WTC11 (cell line): ENCODE measurements around the gene DUSP2. TPM values are rescaled to one million over a fixed set of nuclear protein-coding genes. Genes with fewer than 3 reads are reported as not detected.
"Not testable (repeated sequence)": the region's sequence is repeated elsewhere in the genome, so short reads cannot be mapped to it uniquely, and the experiment has no call there.

Experiments used
- ATAC-seq: fragments of 200-7000 bp; cut with Tn5 transposase; 2 replicates; pipeline ENCODE4 v1.10.0; 2021; ENCODE audit warnings: mild to moderate bottlenecking, moderate library complexity
- CTCF ChIA-PET: fragments of 300-600 bp; sonication (Branson Sonifier 250); formaldehyde crosslinking; loops from one replicate; lab custom pipeline; 2021; ENCODE audit warnings: antibody characterized with exemption; lab: Charles Lee
- POLR2A ChIA-PET: fragments of 350-600 bp; sonication (Branson Sonifier 250); formaldehyde crosslinking; loops from one replicate; lab custom pipeline; 2021; ENCODE audit warnings: antibody characterized with exemption; lab: Charles Lee
- DNase-seq: peaks from one replicate; pipeline ENCODE4 v3.0.0; 2021; ENCODE audit warnings: low spot score
- H3K27ac Mint-ChIP-seq: 2 replicates; pipeline ENCODE4 v1.8.0; 2021; ENCODE audit warnings: mixed read lengths
- H3K27me3 Mint-ChIP-seq: 2 replicates; pipeline ENCODE4 v1.8.0; 2021; ENCODE audit warnings: low read depth, mild to moderate bottlenecking, moderate library complexity, mixed read lengths
- H3K36me3 Mint-ChIP-seq: 2 replicates; pipeline ENCODE4 v1.8.0; 2021; ENCODE audit warnings: mixed read lengths
- H3K4me1 Mint-ChIP-seq: 2 replicates; pipeline ENCODE4 v1.8.0; 2022; ENCODE audit warnings: mixed read lengths
- H3K4me3 Mint-ChIP-seq: 2 replicates; pipeline ENCODE4 v1.8.0; 2021; ENCODE audit warnings: mild to moderate bottlenecking, moderate library complexity, mixed read lengths
- H3K9me3 Mint-ChIP-seq: 2 replicates; pipeline ENCODE4 v1.8.0; 2021; ENCODE audit warnings: mixed read lengths
- ATF1 ChIP-seq: sonication (generic); formaldehyde crosslinking; IDR thresholded peaks from 2 replicates; pipeline ENCODE4 v1.8.1; 2023; ENCODE audit warnings: mild to moderate bottlenecking, moderate library complexity, missing genetic modification reagents
- ATF2 ChIP-seq: sonication (generic); formaldehyde crosslinking; IDR thresholded peaks from 2 replicates; pipeline ENCODE4 v1.8.1; 2022; ENCODE audit warnings: low read depth, missing genetic modification reagents, borderline replicate concordance
- CBFB ChIP-seq: sonication (generic); formaldehyde crosslinking; IDR thresholded peaks from 2 replicates; pipeline ENCODE4 v1.8.1; 2022; ENCODE audit warnings: mild to moderate bottlenecking, low read depth, missing genetic modification reagents
- CREM ChIP-seq: sonication (generic); formaldehyde crosslinking; IDR thresholded peaks from 2 replicates; pipeline ENCODE4 v1.8.1; 2022; ENCODE audit warnings: mild to moderate bottlenecking, missing genetic modification reagents, moderate library complexity
- E2F4 ChIP-seq: sonication (generic); formaldehyde crosslinking; IDR thresholded peaks from 2 replicates; pipeline ENCODE4 v1.8.1; 2022; ENCODE audit warnings: low read depth, mild to moderate bottlenecking, moderate library complexity, missing genetic modification reagents, borderline replicate concordance
- E2F5 ChIP-seq: sonication (generic); formaldehyde crosslinking; IDR thresholded peaks from 2 replicates; pipeline ENCODE4 v1.8.1; 2022; ENCODE audit warnings: mild to moderate bottlenecking, moderate library complexity, missing genetic modification reagents
- ESRRA ChIP-seq: sonication (generic); formaldehyde crosslinking; IDR thresholded peaks from 2 replicates; pipeline ENCODE4 v1.8.1; 2022; ENCODE audit warnings: mild to moderate bottlenecking, missing genetic modification reagents, borderline replicate concordance
- FOXK1 ChIP-seq: sonication (generic); formaldehyde crosslinking; IDR thresholded peaks from 2 replicates; pipeline ENCODE4 v1.8.0; 2022; ENCODE audit warnings: mild to moderate bottlenecking, moderate library complexity, missing genetic modification reagents
- GRHL2 ChIP-seq: fragments of 250-450 bp; sonication (Bioruptor Pico); IDR thresholded peaks from 2 replicates; pipeline ENCODE4 v1.8.0; 2022; ENCODE audit warnings: mild to moderate bottlenecking, moderate library complexity; ENCODE audit not compliant: insufficient replicate concordance, severe bottlenecking
- IRF1 ChIP-seq: sonication (generic); formaldehyde crosslinking; IDR thresholded peaks from 2 replicates; pipeline ENCODE4 v1.8.0; 2023; ENCODE audit warnings: missing genetic modification reagents
- IRF2 ChIP-seq: sonication (generic); formaldehyde crosslinking; IDR thresholded peaks from 2 replicates; pipeline ENCODE4 v1.8.0; 2022; ENCODE audit warnings: low read depth, missing genetic modification reagents, borderline replicate concordance
- NFATC4 ChIP-seq: fragments of 250-450 bp; sonication (Bioruptor Pico); IDR thresholded peaks from 2 replicates; pipeline ENCODE4 v1.9.0; 2021; ENCODE audit warnings: mild to moderate bottlenecking
- NR3C1 ChIP-seq: sonication (generic); formaldehyde crosslinking; conservative IDR thresholded peaks from 2 replicates; pipeline ENCODE4 v1.8.1; 2023; ENCODE audit warnings: low read depth, mild to moderate bottlenecking, missing genetic modification reagents
- RORB ChIP-seq: fragments of 250-450 bp; sonication (Bioruptor Pico); IDR thresholded peaks from 2 replicates; pipeline ENCODE4 v1.9.0; 2021; ENCODE audit warnings: mild to moderate bottlenecking
- SP1 ChIP-seq: sonication (generic); formaldehyde crosslinking; conservative IDR thresholded peaks from 2 replicates; pipeline ENCODE4 v1.8.1; 2022; ENCODE audit warnings: missing genetic modification reagents
- USF1 ChIP-seq: sonication (generic); formaldehyde crosslinking; IDR thresholded peaks from 2 replicates; pipeline ENCODE4 v1.8.0; 2022; ENCODE audit warnings: mild to moderate bottlenecking, missing genetic modification reagents
- ZNF121 ChIP-seq: sonication (generic); formaldehyde crosslinking; IDR thresholded peaks from 2 replicates; pipeline ENCODE4 v1.8.0; 2023; ENCODE audit warnings: missing genetic modification reagents
- ZNF138 ChIP-seq: sonication (generic); formaldehyde crosslinking; conservative IDR thresholded peaks from 2 replicates; pipeline ENCODE4 v1.8.1; 2022; ENCODE audit warnings: mild to moderate bottlenecking, moderate library complexity, missing genetic modification reagents
- ZNF281 ChIP-seq: sonication (generic); formaldehyde crosslinking; IDR thresholded peaks from 2 replicates; pipeline ENCODE4 v1.8.0; 2023; ENCODE audit warnings: mild to moderate bottlenecking, missing genetic modification reagents
- ZNF416 ChIP-seq: fragments of 250-450 bp; sonication (Bioruptor Pico); IDR thresholded peaks from 2 replicates; pipeline ENCODE4 v1.9.0; 2021; ENCODE audit warnings: mild to moderate bottlenecking, inconsistent platforms
- total RNA-seq: library from RNA; stranded (reverse); gene quantifications from 3 replicates; pipeline ENCODE4 v1.2.3, GENCODE V29; 2021

DUSP2 gene
- total RNA-seq, 1 experiment from 2014 or later, result 4.7 TPM

- TF ChIP-seq E2F4 (no peak), NFATC4 (CRISPR knock-in tag) (no peak), RORB (CRISPR knock-in tag) (no peak)
These were observed 18.2 kb upstream of the DUSP2 start (continued) for GRCh38 chr2:96163415-96163767.

GRCh38 chr2:96161898-96162297 lies 16.7 kb upstream of the DUSP2 start:
- Mint-ChIP-seq H3K4me1 (peaks cover 21% of the 10 kb centered on the region), H3K27ac (no peak overlapping the region), H3K36me3 (no peaks in the 10 kb centered on the region), H3K27me3 (no peaks in the 10 kb centered on the region; the same call in 1 of the 2 replicates), H3K4me3 (no peak overlapping the region), H3K9me3 (peaks cover 3% of the 10 kb centered on the region; the same call in 1 of the 2 replicates)
- DNase-seq (no peak), ATAC-seq (no peak)
- ChIA-PET CTCF (interaction anchor here (0.8 kb wide), 1 partner anchor 24 kb away, joined by 3 read pairs; the partner anchor contains the start of gene ASTL), POLR2A (no interaction called here)
- TF ChIP-seq CREM (CRISPR knock-in tag) (no peak), CBFB (no peak), FOXK1 (CRISPR knock-in tag) (no peak), NR3C1 (CRISPR knock-in tag) (no peak), ZNF416 (CRISPR knock-in tag) (no peak), ZNF281 (CRISPR knock-in tag) (no peak), GRHL2 (CRISPR knock-in tag) (no peak), ATF1 (CRISPR knock-in tag) (no peak), E2F5 (no peak)

GRCh38 chr2:96160366-96160765 lies 15.1 kb upstream of the DUSP2 start:
- not testable (repeated sequence) for H3K27me3 Mint-ChIP-seq
- H3K4me1 Mint-ChIP-seq, result peaks cover 21% of the 10 kb centered on the region
- CTCF ChIA-PET, result interaction anchor here (2.8 to 3.9 kb wide), 2 partner anchors 14 to 138 kb away, joined by 7 to 23 read pairs; no protein-coding TSS in a partner anchor

GRCh38 chr2:96159084-96159830 lies 14.0 kb upstream of the DUSP2 start:
- ATAC-seq (no peak), DNase-seq (no peak)
- Mint-ChIP-seq H3K36me3 (no peaks in the 10 kb centered on the region), H3K4me1 (peaks cover 16% of the 10 kb centered on the region), H3K27ac (no peak overlapping the region), H3K9me3 (peaks cover 3% of the 10 kb centered on the region; the same call in 1 of the 2 replicates), H3K27me3 (no peaks in the 10 kb centered on the region; the same call in 1 of the 2 replicates), H3K4me3 (no peak overlapping the region)
- ChIA-PET POLR2A (no interaction called here), CTCF (interaction anchor here (1.5 to 3.9 kb wide), 3 partner anchors 15 to 137 kb away, joined by 7 to 23 read pairs (median 11); partner anchors contain the start of gene ASTL)
- TF ChIP-seq ZNF121 (CRISPR knock-in tag) (no peak), SP1 (CRISPR knock-in tag) (no peak), GRHL2 (CRISPR knock-in tag) (no peak), IRF2 (no peak), ZNF416 (CRISPR knock-in tag) (no peak), IRF1 (no peak), ATF2 (no peak), ZNF138 (CRISPR knock-in tag) (no peak), ESRRA (no peak), USF1 (no peak)

More at GRCh38 chr2:96160366-96160765, 15.1 kb upstream of the DUSP2 start:
- DNase-seq, ATAC-seq, H3K27ac Mint-ChIP-seq, H3K9me3 Mint-ChIP-seq, H3K4me3 Mint-ChIP-seq, POLR2A ChIA-PET, H3K36me3 Mint-ChIP-seq: not testable (repeated sequence)
